ENCODE measurements around the gene GAB4.
A peak's percentile ranks its signal among the peaks of the same experiment; 100 is the strongest.

Gene GAB4, protein sequence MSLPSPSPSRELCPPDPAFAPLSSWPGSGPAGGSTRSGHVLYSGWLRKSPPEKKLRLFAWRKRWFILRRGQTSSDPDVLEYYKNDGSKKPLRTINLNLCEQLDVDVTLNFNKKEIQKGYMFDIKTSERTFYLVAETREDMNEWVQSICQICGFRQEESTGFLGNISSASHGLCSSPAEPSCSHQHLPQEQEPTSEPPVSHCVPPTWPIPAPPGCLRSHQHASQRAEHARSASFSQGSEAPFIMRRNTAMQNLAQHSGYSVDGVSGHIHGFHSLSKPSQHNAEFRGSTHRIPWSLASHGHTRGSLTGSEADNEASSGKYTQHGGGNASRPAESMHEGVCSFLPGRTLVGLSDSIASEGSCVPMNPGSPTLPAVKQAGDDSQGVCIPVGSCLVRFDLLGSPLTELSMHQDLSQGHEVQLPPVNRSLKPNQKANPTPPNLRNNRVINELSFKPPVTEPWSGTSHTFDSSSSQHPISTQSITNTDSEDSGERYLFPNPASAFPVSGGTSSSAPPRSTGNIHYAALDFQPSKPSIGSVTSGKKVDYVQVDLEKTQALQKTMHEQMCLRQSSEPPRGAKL

DNA sequence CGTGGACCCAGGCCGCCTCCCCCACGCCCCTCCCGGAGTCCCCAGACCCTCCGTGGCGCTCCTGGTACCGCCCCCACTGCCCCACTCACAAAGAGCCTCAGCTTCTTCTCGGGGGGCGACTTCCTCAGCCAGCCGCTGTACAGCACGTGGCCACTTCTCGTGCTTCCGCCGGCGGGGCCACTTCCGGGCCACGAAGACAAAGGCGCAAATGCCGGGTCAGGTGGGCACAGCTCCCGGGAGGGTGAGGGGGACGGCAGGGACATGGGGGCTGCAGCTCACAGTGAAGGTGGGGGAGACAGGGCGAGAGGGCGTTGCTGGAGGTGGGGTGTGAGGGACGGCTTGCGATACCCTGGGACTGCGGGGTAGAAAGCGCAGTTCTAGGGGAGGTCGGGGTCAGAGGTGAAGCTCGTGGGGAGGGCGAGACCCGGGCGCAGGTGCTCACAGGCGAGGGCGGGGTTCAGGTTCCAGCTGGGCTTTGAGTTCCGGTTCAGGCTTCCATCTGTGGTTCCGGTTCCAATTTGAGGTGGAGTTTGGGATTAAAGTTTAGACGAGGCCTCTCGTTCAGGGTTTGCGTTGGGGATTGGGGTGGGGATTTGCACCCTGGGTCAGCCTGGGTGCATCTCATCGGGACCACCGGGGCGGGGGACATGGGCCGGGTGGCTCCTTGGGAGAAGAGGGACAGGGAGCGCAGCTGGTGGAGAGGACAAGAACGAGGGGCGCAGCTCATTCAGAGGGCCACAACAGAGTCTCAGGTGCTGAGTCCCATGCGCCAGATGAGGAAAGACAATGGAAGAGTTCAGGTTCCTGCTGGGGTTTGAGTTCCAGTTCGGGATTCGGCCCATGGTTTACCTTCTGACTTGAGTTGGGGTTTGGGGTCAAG lies at the start of gene GAB4:
GAB4 (minus strand) TSS at position 371 of the 880 bp plus-strand sequence; CDS start at position 263, 108 bp downstream.
- TF ChIP-seq, protein P1, sequence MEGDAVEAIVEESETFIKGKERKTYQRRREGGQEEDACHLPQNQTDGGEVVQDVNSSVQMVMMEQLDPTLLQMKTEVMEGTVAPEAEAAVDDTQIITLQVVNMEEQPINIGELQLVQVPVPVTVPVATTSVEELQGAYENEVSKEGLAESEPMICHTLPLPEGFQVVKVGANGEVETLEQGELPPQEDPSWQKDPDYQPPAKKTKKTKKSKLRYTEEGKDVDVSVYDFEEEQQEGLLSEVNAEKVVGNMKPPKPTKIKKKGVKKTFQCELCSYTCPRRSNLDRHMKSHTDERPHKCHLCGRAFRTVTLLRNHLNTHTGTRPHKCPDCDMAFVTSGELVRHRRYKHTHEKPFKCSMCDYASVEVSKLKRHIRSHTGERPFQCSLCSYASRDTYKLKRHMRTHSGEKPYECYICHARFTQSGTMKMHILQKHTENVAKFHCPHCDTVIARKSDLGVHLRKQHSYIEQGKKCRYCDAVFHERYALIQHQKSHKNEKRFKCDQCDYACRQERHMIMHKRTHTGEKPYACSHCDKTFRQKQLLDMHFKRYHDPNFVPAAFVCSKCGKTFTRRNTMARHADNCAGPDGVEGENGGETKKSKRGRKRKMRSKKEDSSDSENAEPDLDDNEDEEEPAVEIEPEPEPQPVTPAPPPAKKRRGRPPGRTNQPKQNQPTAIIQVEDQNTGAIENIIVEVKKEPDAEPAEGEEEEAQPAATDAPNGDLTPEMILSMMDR (IDR thresholded peaks at IDR 0.05), result no peak
- H3K9me3 ChIP-seq, result no peaks in the 10 kb centered on the region
- H3K4me1 ChIP-seq (ENCODE audit: control insufficient read depth in 1 of 2, insufficient read depth in 1 of 2, low read depth in 1 of 2, low read length in 1 of 2), result no peaks in the 10 kb centered on the region
- no peaks in the 10 kb centered on the region for H3K36me3 ChIP-seq
- no peak within 1 kb of the TSS for H3K27ac ChIP-seq
- no peak within 1 kb of the TSS for H3K4me3 ChIP-seq (ENCODE audit: low read depth in 1 of 2, low read length in 1 of 2)
- H3K27me3 ChIP-seq, result peaks cover 48% of the 10 kb centered on the region

DNA sequence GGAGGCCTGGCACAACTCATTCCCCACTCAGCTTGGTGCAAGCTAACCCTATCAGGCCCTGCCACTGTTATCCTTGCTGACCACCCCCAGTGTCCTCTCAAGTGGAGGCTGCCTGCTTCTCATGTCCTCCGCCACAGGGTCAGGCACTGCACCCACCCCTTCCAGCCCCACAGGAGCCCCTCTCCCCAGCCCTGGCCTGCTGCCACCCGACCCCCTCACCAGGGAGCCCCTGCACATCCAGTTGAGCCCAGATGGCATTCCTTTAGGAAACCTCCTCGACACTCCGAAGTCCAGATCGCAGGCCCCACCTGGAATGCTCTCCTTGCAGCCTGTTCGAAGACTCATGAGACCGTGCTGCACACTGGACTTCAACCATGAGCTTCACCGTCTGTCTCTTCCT lies 48.8 kb upstream of the GAB4 start:
- Histone ChIP-seq H3K27me3 (no peaks in the 10 kb centered on the region), H3K36me3 (no peaks in the 10 kb centered on the region), H3K9me3 (no peaks in the 10 kb centered on the region), H3K27ac (no peak overlapping the region), H3K4me3 (ENCODE audit: low read depth in 1 of 2, low read length in 1 of 2) (no peak overlapping the region), H3K4me1 (ENCODE audit: control insufficient read depth in 1 of 2, insufficient read depth in 1 of 2, low read depth in 1 of 2, low read length in 1 of 2) (no peaks in the 10 kb centered on the region)
- TF ChIP-seq, protein P1 (IDR thresholded peaks at IDR 0.05), result no peak

DNA sequence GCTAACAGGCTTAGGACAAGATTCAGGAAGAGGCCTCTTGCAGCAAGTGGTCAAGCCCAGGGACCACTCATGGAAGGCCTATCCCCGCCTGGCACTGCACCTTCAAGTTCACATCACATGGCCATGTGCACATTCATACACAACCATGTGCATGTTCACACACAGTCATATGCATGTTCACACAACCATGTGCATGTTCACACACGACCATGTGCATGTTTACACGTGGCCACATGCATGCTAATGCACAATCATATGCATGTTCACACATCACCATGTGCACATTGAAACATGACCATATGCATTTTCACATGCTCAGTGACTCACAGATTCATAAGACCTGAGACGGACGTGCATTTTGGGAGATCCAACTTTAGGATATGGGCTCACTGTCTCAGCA lies 48.0 kb upstream of the GAB4 start:
- no peaks in the 10 kb centered on the region for H3K4me1 ChIP-seq (ENCODE audit: control insufficient read depth in 1 of 2, insufficient read depth in 1 of 2, low read depth in 1 of 2, low read length in 1 of 2)
- H3K36me3 ChIP-seq, result no peaks in the 10 kb centered on the region
- H3K4me3 ChIP-seq (ENCODE audit: low read depth in 1 of 2, low read length in 1 of 2), result no peak overlapping the region
- H3K9me3 ChIP-seq, result no peaks in the 10 kb centered on the region
- H3K27me3 ChIP-seq, result no peaks in the 10 kb centered on the region
- TF ChIP-seq, protein P1 (IDR thresholded peaks at IDR 0.05), result no peak
- no peak overlapping the region for H3K27ac ChIP-seq

DNA sequence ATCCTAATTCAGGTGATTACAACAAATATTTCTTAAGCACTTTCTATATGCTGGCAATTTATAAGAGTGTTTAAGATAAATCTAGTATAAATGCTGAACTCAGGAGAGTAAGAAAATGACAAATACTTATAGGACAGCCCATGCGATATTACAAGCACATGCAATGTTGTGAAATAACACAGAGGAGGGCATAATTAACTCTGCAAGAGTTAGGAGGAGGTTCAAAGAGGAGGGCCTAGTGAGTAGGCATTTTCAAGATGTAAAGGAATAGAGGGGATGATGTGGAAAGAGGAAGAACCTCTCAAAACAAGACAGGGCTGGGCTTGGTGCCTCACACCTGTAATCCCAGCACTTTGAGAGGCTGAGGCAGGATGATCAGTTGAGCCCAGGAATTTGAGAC lies 39.6 kb upstream of the GAB4 start:
- Histone ChIP-seq H3K36me3 (no peaks in the 10 kb centered on the region), H3K4me3 (ENCODE audit: low read depth in 1 of 2, low read length in 1 of 2) (no peak overlapping the region), H3K27ac (peak overlapping the region; percentile 67), H3K9me3 (no peaks in the 10 kb centered on the region), H3K4me1 (ENCODE audit: control insufficient read depth in 1 of 2, insufficient read depth in 1 of 2, low read depth in 1 of 2, low read length in 1 of 2) (peaks cover 32% of the 10 kb centered on the region in 2 experiments), H3K27me3 (no peaks in the 10 kb centered on the region)
- TF ChIP-seq, protein P1 (IDR thresholded peaks at IDR 0.05), result no peak

DNA sequence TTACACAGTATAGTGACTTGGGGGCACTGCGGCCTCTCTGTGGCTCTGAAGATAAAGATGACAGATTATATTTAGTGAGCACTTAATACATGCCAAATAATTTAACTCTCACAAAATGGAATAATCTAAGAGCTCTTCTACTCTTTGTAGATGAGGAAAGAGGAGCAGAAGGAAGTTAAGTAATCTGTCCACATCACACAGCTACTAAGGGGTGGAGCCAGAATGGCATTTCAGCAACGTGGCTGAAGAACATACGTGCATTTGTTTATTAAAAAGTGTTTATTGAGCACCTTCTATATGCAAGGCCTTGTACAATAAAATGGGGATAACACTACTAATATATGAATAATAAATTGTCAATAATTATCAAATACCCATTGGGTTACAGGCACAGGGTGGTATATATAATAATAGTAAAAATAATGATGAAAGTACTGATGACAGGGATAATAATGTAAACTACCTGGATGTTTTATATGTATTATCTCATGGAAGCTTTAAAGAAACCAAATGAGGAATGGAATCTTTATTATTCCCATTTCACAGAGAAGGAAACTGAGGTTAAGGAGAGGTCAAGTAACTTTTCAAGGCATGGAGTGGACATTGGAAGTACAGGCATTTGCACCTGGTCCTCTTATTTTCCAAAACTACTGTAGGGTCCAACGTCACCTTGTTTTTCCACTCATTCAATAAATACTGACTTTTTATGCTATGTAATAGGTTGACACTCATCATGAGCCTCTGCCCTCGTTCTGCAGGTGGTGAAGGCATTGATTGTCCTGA lies 38.7 kb upstream of the GAB4 start:
- TF ChIP-seq, protein P1 (IDR thresholded peaks at IDR 0.05), result no peak
- Histone ChIP-seq H3K36me3 (no peaks in the 10 kb centered on the region), H3K9me3 (no peaks in the 10 kb centered on the region)

More for the DNA sequence above, 38.7 kb upstream of the GAB4 start:
- Histone ChIP-seq H3K27ac (peak overlapping the region; percentile 67), H3K4me3 (ENCODE audit: low read depth in 1 of 2, low read length in 1 of 2) (peak overlapping the region in 1 of 2 experiments; percentile 11), H3K27me3 (no peaks in the 10 kb centered on the region), H3K4me1 (ENCODE audit: control insufficient read depth in 1 of 2, insufficient read depth in 1 of 2, low read depth in 1 of 2, low read length in 1 of 2) (peaks cover 32% of the 10 kb centered on the region in 2 experiments)

Measured in neutrophil (primary cell).